ENCODE measurements around the gene KCNJ14.

The KCNJ14 gene

DNA sequence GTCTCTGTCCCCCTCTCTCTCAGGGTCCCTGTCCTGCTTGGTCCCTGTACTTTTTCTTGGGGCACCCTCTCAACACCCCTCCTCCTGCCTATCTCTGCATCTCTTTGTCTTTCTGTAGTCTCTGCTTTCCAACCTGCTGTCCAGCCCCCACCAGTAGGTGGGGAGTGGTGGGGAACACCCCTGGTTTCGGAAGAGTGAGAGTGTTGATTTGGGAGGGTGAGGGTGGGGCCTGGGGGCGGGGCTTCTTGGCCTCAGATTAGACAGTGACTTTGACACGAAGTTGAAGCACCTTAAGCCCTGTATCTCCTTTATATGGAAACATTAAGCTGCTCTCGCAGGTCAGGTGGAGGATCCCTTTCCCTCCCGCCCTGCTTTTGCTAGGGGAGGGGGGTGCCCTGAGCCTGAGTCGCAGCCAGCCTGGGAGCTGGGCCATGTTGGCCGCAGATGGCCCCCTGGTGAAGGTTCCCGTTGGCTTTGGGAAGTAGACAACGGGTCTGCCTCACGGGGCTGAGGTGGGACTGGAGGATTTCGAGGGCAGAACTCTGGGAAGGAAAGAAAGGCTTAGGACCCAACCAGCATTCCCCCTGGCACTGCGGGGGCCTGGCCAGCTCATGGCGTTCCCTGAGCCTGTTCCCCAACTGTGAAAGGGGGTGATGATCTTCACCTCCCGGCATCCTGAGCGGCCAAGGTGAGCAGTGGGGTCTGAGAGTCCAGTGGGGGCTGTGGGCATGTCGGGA is at the start of gene KCNJ14:
Gene KCNJ14, plus strand, starts transcription at position 404 of the 737 bp plus-strand sequence. CDS start 6,151 bp downstream, outside the sequence.
- FAIRE-seq = no peak

- FAIRE-seq = no peak
These were observed 49.5 kb upstream of the KCNJ14 start for GRCh38 chr19:48405850-48406249.

- no peak for FAIRE-seq
These were observed 41.3 kb upstream of the KCNJ14 start for GRCh38 chr19:48413879-48414587.

GRCh38 chr19:48415395-48415794 is 40.0 kb upstream of the KCNJ14 start:
- no peak for FAIRE-seq

DNA sequence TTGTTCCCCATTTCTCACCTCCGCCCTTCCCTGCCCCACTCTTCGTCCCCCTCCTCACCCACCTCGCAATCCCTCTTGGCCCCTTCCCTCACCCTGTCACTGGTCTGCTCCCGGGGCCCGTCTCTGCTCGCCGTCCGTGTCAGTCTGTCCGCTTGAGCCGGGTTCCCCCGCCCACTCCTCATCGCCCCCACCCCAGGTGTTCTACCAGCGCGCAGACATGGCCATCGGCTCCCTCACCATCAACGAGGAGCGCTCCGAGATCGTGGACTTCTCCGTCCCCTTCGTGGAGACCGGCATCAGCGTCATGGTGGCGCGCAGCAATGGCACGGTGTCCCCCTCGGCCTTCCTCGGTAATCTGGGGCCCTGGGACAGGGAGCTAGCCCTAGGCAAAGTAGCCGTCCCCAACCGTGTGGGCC is 39.6 kb upstream of the KCNJ14 start:
- FAIRE-seq = no peak

- no peak for FAIRE-seq
These were observed 38.0 kb upstream of the KCNJ14 start for GRCh38 chr19:48417421-48417820.

DNA sequence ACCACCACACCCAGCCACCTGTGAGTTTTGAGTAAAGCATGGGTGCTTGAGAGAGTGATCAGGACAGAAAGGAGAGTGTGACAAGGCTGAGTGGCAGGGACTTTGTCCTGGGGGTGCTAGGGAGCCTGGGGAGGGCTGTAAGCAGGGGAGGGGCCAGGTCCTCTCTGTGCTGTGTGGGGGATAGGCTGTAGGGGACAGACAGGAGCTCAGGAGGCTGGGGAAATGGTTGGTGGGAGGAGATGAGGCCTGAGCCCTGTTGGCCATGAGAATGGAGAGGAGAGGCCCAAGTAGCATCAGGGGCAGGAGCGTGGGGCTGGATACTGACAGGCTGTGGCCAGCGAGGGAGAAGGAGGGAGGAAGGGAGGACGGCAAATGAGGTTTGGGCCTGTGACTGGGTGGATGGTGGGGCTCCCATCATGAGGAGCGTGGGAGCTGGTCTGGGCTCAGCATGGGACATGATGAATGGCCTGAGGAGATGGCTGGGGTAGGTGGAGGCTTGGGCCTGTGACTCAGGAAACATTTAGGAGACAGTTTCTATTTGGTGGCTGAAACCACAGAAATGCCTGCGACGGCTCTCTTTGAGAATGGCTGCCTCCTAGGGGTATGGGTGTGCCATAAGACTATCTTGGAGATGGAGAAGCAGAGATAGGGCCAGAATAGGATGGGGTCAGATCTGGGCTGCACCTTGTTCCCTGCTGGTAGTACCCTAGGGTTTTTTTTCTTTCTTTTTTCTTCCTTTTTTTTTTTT is 36.9 kb upstream of the KCNJ14 start:
- FAIRE-seq = no peak

DNA sequence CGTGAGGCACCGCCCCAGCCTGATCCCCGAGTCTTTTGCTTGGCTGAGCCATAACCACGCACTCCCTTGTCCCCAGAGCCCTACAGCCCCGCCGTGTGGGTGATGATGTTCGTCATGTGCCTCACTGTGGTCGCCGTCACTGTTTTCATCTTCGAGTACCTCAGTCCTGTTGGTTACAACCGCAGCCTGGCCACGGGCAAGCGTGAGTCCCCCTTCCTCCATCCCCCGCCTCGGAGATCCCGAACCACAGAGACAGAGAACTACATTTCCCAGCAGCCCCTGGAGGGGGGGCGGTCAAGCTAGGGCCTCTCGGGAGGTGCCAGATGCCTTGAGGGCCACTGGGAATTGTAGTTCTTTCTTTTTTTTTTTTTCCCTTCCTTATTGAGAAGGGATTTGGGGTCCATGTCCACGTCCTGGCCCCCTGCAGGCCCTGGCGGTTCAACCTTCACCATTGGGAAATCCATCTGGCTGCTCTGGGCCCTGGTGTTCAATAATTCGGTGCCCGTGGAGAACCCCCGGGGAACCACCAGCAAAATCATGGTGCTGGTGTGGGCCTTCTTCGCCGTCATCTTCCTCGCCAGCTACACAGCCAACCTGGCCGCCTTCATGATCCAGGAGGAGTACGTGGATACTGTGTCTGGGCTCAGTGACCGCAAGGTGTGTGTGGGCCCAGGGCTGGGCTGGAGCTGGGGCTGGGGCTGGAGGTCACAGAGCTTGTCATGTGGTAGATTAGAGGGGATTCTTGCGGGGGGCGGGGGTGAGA is 36.0 kb upstream of the KCNJ14 start:
- no peak for FAIRE-seq

- FAIRE-seq = no peak
These were observed 33.8 kb upstream of the KCNJ14 start for GRCh38 chr19:48421548-48421947.

GRCh38 chr19:48424694-48425219 is 30.6 kb upstream of the KCNJ14 start:
- FAIRE-seq = no peak

- no peak for FAIRE-seq
These were observed 26.7 kb upstream of the KCNJ14 start for GRCh38 chr19:48428670-48429069.

- FAIRE-seq = no peak
These were observed 22.0 kb upstream of the KCNJ14 start for GRCh38 chr19:48433337-48433736.

DNA sequence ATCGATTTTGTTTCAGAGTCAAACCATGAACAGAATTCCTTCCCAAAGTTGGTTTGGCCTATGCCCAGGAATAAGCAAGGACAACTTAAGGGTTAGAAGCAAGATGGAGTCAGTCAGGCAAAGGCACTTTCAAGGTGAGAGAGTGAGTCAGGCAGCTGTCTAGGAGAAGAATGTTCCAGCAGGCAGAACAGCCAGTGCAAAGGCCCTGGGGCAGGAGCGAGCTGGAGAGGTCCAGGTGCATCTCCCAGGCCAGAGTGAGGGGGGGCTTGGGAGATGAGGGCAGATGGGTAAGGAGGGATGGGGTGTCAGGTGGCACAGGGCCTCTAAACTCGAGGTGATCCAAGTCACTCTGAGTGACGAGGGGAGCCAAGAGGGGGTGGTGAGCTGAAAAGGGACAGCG is 18.8 kb upstream of the KCNJ14 start:
- FAIRE-seq = no peak

- FAIRE-seq = no peak
These were observed 13.9 kb upstream of the KCNJ14 start for GRCh38 chr19:48441360-48442050.

DNA sequence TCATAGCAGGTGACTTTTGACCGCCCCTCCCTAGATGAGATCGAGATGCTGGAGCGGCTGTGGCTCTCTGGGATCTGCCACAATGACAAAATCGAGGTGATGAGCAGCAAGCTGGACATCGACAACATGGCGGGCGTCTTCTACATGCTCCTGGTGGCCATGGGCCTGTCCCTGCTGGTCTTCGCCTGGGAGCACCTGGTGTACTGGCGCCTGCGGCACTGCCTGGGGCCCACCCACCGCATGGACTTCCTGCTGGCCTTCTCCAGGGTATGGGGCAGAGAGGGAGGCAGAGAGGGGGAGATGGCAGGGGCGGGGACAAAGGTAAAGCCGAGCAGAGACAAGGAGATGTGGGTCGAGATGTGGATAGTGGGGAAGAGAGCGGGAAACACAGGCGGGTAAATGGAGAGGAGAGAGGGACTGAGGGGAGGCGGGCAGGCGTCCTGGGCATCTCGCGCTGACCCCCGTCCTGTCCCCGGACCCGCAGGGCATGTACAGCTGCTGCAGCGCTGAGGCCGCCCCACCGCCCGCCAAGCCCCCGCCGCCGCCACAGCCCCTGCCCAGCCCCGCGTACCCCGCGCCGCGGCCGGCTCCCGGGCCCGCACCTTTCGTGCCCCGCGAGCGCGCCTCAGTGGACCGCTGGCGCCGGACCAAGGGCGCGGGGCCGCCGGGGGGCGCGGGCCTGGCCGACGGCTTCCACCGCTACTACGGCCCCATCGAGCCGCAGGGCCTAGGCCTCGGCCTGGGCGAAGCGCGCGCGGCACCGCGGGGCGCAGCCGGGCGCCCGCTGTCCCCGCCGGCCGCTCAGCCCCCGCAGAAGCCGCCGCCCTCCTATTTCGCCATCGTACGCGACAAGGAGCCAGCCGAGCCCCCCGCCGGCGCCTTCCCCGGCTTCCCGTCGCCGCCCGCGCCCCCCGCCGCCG is 13.0 kb upstream of the KCNJ14 start:
- no peak for FAIRE-seq

DNA sequence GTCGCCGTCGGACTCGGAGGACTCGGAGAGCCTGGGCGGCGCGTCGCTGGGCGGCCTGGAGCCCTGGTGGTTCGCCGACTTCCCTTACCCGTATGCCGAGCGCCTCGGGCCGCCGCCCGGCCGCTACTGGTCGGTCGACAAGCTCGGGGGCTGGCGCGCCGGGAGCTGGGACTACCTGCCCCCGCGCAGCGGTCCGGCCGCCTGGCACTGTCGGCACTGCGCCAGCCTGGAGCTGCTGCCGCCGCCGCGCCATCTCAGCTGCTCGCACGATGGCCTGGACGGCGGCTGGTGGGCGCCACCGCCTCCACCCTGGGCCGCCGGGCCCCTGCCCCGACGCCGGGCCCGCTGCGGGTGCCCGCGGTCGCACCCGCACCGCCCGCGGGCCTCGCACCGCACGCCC is 12.1 kb upstream of the KCNJ14 start:
- FAIRE-seq = no peak

DNA sequence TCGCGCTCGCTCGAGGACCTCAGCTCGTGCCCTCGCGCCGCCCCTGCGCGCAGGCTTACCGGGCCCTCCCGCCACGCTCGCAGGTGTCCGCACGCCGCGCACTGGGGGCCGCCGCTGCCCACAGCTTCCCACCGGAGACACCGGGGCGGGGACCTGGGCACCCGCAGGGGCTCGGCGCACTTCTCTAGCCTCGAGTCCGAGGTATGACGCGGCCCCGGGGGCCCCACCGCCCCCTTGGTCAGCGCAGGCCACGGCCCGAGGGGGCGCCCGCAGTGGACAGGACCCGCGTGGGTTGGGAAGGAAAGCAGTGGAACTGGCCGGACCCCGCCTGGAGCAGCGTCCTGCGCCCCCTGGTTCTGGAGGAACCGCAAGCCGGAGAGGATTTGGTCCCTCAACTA is 11.6 kb upstream of the KCNJ14 start:
- no peak for FAIRE-seq

DNA sequence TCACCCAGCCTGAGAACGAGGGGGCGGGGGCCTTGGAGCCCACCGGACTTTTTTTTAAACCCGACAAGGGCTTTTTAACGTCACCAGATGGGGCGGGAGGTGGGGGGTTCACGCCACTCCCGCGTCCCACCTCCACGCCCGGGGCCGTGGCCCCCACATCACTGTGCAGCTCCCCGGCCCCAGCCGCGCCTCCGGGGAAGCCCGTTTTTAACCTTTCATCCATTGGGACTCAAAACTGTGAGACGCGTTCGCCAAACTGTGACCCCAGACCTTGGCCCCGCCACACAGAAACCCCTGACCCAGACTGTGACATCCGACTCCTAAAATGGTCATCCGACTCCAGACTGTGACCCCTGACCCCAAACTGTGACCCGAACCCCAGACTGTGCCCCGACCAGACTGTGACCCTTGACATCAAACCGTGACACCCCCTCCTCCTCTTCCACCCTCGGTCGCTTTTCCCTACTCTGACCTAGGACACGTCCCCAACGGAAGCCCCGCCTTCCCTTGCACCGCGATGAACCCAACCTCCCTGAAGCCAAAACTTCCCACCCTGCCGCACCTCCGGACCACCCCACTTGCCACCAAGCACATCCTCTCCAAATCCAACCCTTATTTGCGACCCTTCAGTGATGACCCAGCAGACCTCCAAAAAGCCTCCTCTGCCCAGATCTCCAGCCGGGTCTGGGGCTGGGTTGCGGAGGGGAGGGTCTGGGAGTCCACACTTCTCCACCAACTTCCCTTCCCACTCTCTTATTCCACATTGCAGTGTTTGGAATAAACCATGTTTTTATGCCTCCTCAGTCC is 11.0 kb upstream of the KCNJ14 start:
- FAIRE-seq = no peak

- FAIRE-seq = no peak
These were observed 10.5 kb upstream of the KCNJ14 start for GRCh38 chr19:48444936-48445200.

GRCh38 chr19:48445256-48445605 is 10.1 kb upstream of the KCNJ14 start:
- FAIRE-seq = no peak

All from G401.6 (cell line).